HG02571 (cell line): ENCODE data around the gene KLHL14.

ENCODE experiments used
- ATAC-seq: cut with Tn5 transposase; IDR thresholded peaks from one replicate; pipeline ENCODE4 v1.9.1; 2021; ENCODE audit warnings: mild to moderate bottlenecking, moderate library complexity; ENCODE audit not compliant: unreplicated experiment

The KLHL14 gene

GRCh38 chr18:32771169-32771751 lies 1.6 kb downstream of the KLHL14 start:
- no peak for ATAC-seq

- ATAC-seq: no peak
Observed at GRCh38 chr18:32770666-32771168, 2.1 kb downstream of the KLHL14 start.

- ATAC-seq: no peak
Observed at GRCh38 chr18:32770054-32770665, 2.7 kb downstream of the KLHL14 start.

DNA sequence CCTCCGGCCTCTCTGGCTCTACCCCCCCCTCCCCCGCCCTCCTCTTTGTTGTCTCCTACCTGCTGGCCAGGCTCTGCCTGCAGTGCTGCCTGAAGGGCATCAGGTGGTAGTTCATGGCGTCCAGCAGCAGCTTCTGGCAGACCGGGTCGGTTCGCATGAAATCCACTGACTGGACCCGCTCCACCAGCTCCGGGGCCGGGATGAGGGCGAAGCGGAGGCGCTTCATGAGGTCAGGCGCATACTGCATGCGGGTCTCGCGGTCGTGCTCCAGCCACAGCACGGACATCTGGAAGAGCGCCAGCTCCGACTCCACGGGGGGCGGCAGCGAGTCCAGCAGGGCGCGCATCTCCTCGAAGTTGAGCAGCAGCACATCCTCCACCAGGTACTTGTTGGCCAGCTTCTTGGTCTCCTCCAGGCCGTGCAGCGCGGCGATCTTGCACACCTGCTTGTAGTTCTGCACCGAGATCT lies 3.2 kb downstream of the KLHL14 start:
- ATAC-seq: no peak

DNA sequence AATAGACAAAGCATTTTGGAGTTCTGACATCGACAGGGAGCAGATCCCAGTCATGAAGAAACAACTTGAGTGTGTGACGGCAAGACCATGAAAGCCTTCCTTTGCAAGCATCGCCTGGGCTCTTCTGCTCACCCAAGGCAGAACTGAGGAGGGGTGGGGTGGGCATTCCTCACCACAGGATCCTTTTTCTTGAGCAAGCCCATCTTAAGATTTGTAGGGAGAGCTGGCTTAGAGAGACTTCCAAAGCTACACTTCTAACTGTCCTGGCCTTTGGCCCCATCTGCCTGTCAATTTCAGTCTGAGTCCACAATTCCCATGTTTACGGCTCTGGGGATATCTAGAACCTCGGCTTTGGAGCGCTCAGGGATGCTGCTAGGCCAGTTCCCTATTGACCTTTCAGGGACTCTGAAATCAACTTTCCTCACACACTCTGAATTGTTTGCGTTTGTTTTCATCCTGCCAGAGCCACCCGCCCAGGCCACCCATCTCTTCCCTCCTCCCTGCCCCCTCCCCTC lies 3.7 kb downstream of the KLHL14 start:
- ATAC-seq: no peak

DNA sequence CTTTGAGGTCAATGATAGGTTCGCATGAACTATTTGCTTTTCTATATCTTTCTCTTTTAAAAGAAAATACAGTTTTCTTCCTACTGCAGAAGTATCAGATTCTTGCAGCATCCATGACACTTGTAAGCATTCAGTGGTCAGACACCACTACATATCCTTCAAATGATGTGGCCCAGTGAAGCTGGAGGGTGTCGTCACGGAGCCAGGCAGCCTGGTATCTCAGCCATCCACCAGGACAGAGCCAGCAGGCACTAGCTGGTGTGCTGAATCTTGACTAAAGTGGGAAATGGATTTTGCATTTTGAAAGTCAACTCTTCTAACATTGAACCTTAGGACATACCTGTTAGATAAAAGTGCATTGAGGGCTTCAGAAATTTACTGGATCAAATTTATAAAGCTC lies 5.4 kb downstream of the KLHL14 start:
- ATAC-seq: no peak

GRCh38 chr18:32764611-32765244 lies 8.1 kb downstream of the KLHL14 start:
- ATAC-seq: no peak

GRCh38 chr18:32763293-32763692 lies 9.5 kb downstream of the KLHL14 start:
- no peak for ATAC-seq

- ATAC-seq: no peak
Observed at GRCh38 chr18:32761231-32761630, 11.6 kb downstream of the KLHL14 start.

GRCh38 chr18:32760391-32760790 lies 12.4 kb downstream of the KLHL14 start:
- ATAC-seq: peak; percentile 98

- ATAC-seq: no peak
Observed at GRCh38 chr18:32759611-32760167, 13.1 kb downstream of the KLHL14 start.

DNA sequence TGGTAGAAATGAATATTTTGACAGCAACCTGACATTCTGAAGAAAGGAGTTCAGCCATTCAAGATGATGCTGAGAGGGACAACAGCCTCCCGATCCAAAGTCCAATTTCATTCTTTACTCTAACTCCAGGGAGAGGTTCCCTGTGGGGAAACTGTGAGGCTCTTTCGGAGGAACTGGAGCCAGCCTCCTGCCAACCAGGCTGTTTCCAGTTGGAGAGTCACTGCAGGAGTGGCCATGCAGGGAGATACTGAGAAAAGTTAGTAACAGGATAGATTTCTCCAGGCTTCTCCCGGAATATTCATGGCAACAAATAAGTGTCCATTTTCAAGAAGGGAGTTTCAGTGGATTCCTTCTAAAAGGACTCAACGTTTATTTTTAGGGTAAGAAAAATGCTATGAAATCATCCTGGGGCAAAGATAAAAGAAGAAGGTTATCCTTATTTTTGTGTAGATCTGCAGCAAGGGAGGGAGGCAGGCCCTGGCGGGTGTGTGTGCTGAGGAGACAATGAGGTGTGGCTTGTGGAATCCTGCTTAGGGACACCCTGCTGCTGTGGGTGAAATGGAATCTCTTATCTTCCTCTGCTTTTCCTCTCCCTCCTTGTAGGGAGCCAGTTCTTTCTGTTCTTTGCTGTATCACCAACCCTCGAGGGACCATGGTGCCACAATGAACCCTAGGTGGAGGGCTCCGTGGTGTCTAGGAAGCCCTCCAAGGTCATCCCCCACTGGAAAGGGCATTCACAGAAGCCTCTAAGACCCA lies 18.1 kb downstream of the KLHL14 start:
- no peak for ATAC-seq

GRCh38 chr18:32753656-32754260 lies 19.1 kb downstream of the KLHL14 start:
- no peak for ATAC-seq

DNA sequence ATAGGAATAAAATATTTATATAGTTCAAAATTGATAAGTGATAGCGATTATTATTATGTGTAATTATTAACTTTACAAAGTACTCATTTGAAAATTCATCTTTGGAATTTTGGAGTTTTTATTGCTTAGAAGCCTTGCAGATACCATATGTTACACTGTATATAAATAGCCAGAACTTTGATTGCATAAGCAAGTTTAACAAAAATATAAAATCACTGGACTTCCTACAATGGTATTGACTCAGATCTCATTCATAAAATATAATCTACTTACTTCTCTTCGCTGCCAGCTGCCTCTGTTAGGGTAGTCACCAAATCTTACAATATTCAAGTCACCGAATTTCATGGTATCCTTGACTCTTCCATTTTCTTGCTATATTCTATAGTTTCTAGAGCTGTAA lies 22.5 kb downstream of the KLHL14 start:
- no peak for ATAC-seq

GRCh38 chr18:32749809-32750208 lies 23.0 kb downstream of the KLHL14 start:
- no peak for ATAC-seq

DNA sequence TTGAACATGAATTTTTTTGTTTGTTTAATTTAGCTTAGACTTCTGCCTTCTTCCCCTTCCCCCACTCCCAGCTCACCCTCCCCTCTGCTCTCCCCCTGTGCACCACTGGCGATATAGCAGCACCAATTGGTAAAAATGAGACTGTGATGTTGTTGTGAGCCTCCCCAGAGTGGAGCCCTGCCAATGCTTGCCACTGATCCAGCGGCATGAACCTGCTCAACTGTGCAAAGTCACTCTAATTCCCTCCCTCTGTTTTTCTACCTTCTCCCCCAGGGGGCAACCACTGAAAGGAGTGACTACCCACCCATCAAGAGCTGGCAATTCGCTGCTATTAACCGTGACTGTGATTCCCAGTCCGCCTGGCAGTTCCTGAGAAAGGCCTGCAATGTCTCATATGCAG lies 30.2 kb downstream of the KLHL14 start:
- ATAC-seq: no peak

DNA sequence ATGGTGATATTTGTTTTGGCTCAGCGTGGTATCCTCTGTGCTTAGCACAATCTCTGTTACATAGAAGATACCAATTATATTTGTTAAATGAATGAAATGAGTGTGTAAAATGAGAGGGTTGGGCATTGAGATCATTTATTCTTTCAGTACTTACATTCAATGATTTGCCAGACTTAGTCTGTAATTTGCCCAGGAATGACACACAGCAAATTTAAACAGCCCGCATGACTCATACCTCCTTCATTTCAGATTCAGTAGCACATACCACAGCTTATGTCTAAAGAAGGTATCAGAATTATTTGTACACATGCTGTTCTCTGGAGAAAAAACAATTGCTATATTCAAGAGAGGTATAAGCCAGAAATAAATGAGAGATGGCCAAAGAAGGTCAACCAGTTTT lies 37.0 kb downstream of the KLHL14 start:
- no peak for ATAC-seq

DNA sequence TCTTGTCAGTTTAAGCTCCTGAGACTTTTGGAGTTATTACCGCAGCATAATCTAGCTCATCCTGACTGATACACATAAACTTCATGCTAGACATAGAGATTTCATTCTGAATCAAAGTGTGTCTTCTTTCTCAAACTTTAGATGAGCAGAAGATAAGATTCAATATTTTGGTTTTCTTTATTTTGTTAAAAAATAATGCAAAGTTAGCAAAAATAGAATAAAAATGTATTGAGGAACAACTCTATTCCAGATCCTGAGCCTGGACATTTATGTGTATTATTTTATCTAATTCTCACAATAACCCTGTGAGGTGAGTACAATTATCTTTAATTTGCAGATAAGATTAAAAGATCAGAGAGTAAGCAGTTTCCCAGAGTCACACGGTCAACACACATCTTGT lies 38.4 kb downstream of the KLHL14 start:
- ATAC-seq: no peak

DNA sequence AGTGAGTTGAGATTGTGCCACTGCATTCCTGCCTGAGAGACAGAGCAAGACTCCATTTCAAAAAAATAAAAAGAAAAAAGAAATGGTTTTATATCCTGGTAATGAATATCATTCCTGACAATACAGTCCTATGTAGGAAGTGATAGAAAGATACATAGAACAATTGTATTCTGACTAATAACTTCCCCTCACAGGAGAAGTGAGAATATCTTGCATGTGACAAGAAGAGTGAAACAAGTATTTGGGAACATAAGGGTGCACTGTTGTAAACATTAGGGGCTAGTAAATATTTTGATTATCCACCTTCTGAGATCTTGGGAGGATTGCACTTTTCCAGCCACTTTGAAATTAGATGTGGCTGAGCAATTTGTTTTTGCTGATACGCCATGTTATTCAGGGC lies 40.7 kb downstream of the KLHL14 start:
- ATAC-seq: no peak

- ATAC-seq: peak; percentile 95
Observed at GRCh38 chr18:32730620-32731091, 42.2 kb downstream of the KLHL14 start.
